ENCODE measurements around the gene ZNF189.

Gene ZNF189

DNA sequence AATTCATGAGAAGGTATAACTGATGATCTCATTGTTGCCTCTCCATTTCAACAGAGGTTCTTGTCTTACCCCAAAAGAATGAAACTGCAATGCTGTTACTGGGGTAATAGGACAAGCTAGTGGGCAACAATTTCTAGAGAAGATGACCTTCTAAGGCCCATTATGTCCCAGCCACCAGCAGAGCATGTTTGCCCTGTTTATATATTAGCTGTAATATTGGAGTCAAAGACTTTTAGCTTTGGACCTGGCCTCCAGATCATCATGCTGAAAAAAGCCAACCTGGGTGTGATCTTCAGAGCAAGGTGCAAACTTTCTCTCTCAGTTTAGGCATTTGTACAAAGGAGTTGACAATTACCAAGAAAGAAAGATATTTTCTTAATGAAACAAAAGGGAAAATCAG lies 33.5 kb downstream of the ZNF189 start:
- no peaks in the 10 kb centered on the region for H3K4me1 ChIP-seq
- H4K20me1 ChIP-seq, result no peaks in the 10 kb centered on the region
- no peak overlapping the region for H3K27ac ChIP-seq
- H3K9ac ChIP-seq, result no peak overlapping the region
- H3K9me3 ChIP-seq, result no peaks in the 10 kb centered on the region
- no peaks in the 10 kb centered on the region for H3K36me3 ChIP-seq
- no peak for TF ChIP-seq Cebpa-rat (IDR thresholded peaks at IDR 0.05)
- H3K4me2 ChIP-seq, result no peak overlapping the region
- no peaks in the 10 kb centered on the region for H3K27me3 ChIP-seq
- no peak overlapping the region for H3K4me3 ChIP-seq

DNA sequence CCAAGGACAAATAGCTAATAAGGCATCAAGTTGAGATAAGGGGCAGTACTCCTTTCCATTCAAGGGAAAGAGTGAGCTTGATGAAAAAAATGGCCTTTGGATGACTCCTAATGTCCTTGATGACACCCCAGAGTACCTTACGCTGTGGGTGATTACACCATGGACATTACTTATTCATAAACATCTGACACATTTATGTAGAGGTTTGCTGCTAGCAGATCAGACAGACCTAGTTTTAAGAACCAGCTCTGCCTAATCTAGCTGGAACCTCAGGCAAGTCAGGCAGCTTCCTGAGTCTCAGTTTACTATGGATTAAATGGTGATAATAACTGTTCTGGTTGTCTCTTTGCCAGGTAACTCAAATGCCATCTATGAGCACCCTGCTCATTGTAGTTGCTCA lies 34.1 kb downstream of the ZNF189 start:
- no peaks in the 10 kb centered on the region for H4K20me1 ChIP-seq
- H3K4me3 ChIP-seq, result no peak overlapping the region
- no peaks in the 10 kb centered on the region for H3K36me3 ChIP-seq
- no peaks in the 10 kb centered on the region for H3K4me1 ChIP-seq
- H3K27ac ChIP-seq, result no peak overlapping the region
- no peaks in the 10 kb centered on the region for H3K27me3 ChIP-seq
- H3K9me3 ChIP-seq, result no peaks in the 10 kb centered on the region
- H3K4me2 ChIP-seq, result no peak overlapping the region
- no peak overlapping the region for H3K9ac ChIP-seq
- TF ChIP-seq Cebpa-rat (IDR thresholded peaks at IDR 0.05), result no peak

DNA sequence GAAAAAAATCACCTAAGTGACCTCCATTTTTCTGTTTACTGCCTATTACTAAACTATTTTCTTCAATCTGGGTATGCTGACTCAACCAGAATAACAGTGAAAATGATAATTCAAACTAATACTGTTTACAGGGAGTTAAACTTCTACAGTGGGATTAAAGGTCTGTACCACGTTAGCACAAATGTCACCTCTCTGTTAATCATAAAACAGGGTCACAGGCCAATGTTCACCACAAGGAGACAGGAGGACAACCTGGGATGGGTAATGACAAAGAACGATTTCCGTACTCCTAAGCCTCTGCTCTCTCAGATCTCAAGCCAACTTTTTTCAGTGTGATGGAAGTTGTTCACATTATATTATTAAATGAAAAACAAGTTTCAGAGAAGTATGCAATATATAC lies 34.6 kb downstream of the ZNF189 start:
- H3K27me3 ChIP-seq, result no peaks in the 10 kb centered on the region
- H3K36me3 ChIP-seq, result no peaks in the 10 kb centered on the region
- no peaks in the 10 kb centered on the region for H4K20me1 ChIP-seq
- no peak for TF ChIP-seq Cebpa-rat (IDR thresholded peaks at IDR 0.05)
- no peaks in the 10 kb centered on the region for H3K4me1 ChIP-seq
- no peak overlapping the region for H3K4me2 ChIP-seq
- H3K9me3 ChIP-seq, result no peaks in the 10 kb centered on the region
- no peak overlapping the region for H3K4me3 ChIP-seq
- no peak overlapping the region for H3K27ac ChIP-seq
- no peak overlapping the region for H3K9ac ChIP-seq

DNA sequence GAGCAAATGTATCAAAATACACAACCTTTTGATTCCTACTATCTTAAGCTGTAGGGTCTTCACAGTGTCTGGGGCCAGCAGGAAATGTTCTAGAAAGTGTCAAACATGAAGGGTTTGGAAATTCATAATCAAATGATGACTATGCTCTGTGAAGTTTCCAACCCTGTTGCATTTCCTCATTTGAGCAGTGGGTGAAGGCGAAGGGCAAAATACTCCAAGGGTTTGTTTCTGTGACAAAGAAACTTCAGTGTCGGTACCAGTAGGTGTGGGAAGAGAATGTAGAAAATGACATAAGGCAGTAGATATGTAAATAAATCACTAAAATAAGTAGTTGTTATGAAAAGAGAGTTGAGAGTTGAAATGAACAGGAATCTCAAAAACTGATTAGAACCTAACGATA lies 36.3 kb downstream of the ZNF189 start:
- no peaks in the 10 kb centered on the region for H3K9me3 ChIP-seq
- H3K27ac ChIP-seq, result no peak overlapping the region
- H3K36me3 ChIP-seq, result no peaks in the 10 kb centered on the region
- H3K9ac ChIP-seq, result no peak overlapping the region
- no peaks in the 10 kb centered on the region for H3K4me1 ChIP-seq
- no peak overlapping the region for H3K4me2 ChIP-seq
- H3K4me3 ChIP-seq, result no peak overlapping the region
- no peaks in the 10 kb centered on the region for H4K20me1 ChIP-seq
- TF ChIP-seq Cebpa-rat (IDR thresholded peaks at IDR 0.05), result no peak
- H3K27me3 ChIP-seq, result no peaks in the 10 kb centered on the region

DNA sequence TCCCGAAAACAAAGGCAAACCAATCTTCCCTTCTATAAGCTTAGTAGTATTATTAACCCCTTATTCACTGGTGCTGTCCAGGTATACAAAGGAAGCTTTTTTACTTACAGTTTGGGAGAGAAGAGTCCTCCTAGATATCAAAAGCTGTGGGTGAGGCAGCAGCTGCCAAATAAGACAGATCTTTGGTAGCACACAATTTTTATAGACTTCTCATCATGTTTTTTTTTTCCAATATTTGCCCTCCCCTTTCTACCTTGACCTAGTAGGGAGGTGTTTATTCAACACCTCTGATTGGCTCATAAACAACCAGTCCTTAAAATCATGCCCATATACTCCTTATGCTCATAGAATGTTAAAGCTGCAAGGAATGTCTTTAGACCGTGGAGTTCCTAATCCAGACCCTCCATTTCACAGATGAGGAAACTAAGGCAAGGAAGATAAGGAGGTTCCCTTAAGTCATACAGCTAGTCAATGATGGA lies 37.0 kb downstream of the ZNF189 start, which contains the start of gene ALDOB:
TSS of gene ALDOB (minus strand) at position 174 of the 479 bp plus-strand sequence. CDS start 4,887 bp downstream, outside the sequence.
- H3K36me3 ChIP-seq, result no peaks in the 10 kb centered on the region
- H3K4me3 ChIP-seq, result no peak within 1 kb of the TSS
- no peaks in the 10 kb centered on the region for H3K4me1 ChIP-seq
- no peak within 1 kb of the TSS for H3K4me2 ChIP-seq
- no peaks in the 10 kb centered on the region for H3K9me3 ChIP-seq
- H4K20me1 ChIP-seq, result no peaks in the 10 kb centered on the region
- H3K9ac ChIP-seq, result no peak within 1 kb of the TSS
- H3K27me3 ChIP-seq, result no peaks in the 10 kb centered on the region
- no peak for TF ChIP-seq Cebpa-rat (IDR thresholded peaks at IDR 0.05)
- no peak within 1 kb of the TSS for H3K27ac ChIP-seq

DNA sequence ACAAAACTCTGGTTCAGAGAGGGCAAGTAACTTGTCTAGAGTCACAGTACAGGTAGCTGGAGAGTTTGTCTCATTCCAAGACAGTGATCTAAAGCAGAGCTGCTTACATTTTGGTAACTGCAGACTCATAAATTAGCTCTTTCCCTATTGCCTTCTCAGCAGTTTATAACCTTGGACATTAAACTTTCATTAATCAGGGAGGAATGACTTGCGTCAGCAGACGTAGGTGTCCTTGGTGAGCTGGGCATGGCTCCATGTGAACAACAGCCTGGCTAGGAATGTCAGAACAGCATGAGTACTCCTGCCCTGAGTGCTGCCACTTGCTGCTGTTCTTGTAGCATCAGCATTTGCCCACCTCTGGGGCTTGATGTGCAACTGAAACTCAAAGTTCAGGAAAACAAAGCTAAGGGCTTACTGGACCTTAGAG lies 39.2 kb downstream of the ZNF189 start:
- Histone ChIP-seq H3K9ac (no peak overlapping the region), H3K27ac (no peak overlapping the region), H3K4me3 (no peak overlapping the region), H3K27me3 (no peaks in the 10 kb centered on the region), H3K9me3 (no peaks in the 10 kb centered on the region), H3K4me1 (no peaks in the 10 kb centered on the region), H4K20me1 (no peaks in the 10 kb centered on the region), H3K36me3 (no peaks in the 10 kb centered on the region), H3K4me2 (no peak overlapping the region)
- TF ChIP-seq Cebpa-rat (IDR thresholded peaks at IDR 0.05), result no peak

DNA sequence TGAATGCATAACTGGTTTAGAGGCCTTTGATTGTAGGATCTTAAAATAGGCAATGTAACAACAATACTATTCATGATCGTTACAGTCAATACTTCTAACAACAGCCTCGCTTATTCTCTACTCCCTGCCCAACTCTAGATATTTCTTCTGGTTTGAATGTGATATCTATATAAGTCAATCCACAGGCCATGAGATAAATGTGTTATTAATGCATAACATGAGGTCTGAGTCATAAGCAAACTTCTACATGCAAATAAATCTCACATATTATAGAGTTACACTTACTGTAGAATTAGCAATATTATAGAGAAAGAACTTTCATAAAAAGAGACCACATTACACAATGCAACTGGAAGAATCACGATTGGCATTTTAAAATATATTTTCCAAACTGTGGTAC lies 39.9 kb downstream of the ZNF189 start:
- H3K9me3 ChIP-seq, result no peaks in the 10 kb centered on the region
- no peaks in the 10 kb centered on the region for H3K4me1 ChIP-seq
- no peak overlapping the region for H3K27ac ChIP-seq
- no peak overlapping the region for H3K4me3 ChIP-seq
- TF ChIP-seq Cebpa-rat (IDR thresholded peaks at IDR 0.05), result no peak
- no peak overlapping the region for H3K9ac ChIP-seq
- H3K4me2 ChIP-seq, result no peak overlapping the region
- H4K20me1 ChIP-seq, result no peaks in the 10 kb centered on the region
- H3K27me3 ChIP-seq, result no peaks in the 10 kb centered on the region
- H3K36me3 ChIP-seq, result no peaks in the 10 kb centered on the region

DNA sequence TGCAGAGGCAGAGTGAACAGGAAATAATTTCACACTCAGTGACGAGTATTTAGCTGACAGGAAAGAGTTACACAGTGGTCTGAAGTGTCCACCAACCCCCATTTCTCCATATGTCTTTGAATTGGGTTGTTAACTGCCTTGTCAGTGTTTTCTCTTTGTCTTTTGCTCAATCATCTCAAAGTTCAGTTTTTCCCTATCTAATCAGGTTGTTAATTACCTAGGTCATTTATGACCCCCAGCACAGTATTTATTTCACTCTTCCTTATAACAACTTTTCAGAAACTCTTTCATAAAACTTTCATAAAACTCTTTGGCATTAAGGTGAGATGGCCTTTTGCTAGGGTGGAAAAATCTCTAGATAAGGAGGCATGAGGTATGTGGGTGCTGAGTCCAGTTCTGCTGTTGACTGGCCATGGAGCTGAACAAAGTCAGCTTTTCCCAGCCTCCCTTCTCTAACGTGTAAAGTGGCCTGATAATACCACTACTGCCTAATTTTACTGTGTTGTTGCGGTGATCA lies 42.1 kb downstream of the ZNF189 start:
- no peak overlapping the region for H3K27ac ChIP-seq
- H3K4me2 ChIP-seq, result no peak overlapping the region
- H3K36me3 ChIP-seq, result no peaks in the 10 kb centered on the region
- H3K4me1 ChIP-seq, result no peaks in the 10 kb centered on the region
- TF ChIP-seq Cebpa-rat (IDR thresholded peaks at IDR 0.05), result no peak
- no peak overlapping the region for H3K9ac ChIP-seq
- no peaks in the 10 kb centered on the region for H3K9me3 ChIP-seq
- no peaks in the 10 kb centered on the region for H3K27me3 ChIP-seq
- no peaks in the 10 kb centered on the region for H4K20me1 ChIP-seq
- no peak overlapping the region for H3K4me3 ChIP-seq

DNA sequence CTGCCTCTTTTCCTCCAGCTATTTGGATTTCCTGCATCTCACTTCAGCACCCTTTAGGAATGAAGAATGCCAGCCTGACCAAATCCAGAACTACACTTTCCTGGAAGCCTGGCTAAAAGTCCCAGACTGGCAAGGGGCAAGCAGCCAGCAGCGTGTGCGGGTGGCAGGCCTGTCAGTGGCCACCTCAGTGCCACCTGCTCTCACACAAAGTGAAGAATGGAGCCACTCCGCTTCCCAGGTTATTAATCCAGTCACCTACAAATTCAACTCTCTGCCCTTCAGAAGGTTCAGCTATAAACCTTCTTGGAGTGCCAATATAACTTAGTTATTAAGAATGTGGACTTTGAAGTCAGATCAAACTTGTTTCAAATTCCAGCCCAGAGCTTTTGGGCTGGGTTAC lies 43.7 kb downstream of the ZNF189 start:
- Histone ChIP-seq H3K9ac (no peak overlapping the region), H4K20me1 (no peaks in the 10 kb centered on the region), H3K4me3 (no peak overlapping the region), H3K36me3 (no peaks in the 10 kb centered on the region), H3K27me3 (no peaks in the 10 kb centered on the region), H3K9me3 (no peaks in the 10 kb centered on the region), H3K4me2 (no peak overlapping the region), H3K27ac (no peak overlapping the region), H3K4me1 (no peaks in the 10 kb centered on the region)
- TF ChIP-seq Cebpa-rat (IDR thresholded peaks at IDR 0.05), result no peak

DNA sequence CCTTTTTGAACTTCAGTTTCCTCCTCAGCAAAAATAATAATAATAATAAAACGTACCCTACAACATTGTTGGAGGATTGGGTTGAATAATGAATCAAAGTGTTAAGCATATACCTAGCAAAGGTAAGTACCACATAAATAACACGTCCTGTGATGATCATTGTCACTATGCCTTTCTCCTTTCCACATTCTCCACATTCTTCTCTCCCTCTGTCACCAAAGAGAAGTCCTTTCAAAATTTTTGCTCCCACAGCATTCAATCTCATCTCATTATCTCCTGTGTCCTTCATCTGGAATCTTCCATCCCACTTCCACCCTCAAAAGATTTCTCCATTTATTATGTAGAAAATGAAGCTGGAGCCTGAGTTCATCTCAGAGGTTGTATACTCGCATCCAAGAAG lies 44.1 kb downstream of the ZNF189 start:
- Histone ChIP-seq H3K36me3 (no peaks in the 10 kb centered on the region), H3K4me1 (no peaks in the 10 kb centered on the region), H3K4me3 (no peak overlapping the region), H3K27me3 (no peaks in the 10 kb centered on the region), H4K20me1 (no peaks in the 10 kb centered on the region), H3K4me2 (no peak overlapping the region), H3K27ac (no peak overlapping the region), H3K9ac (no peak overlapping the region), H3K9me3 (no peaks in the 10 kb centered on the region)
- no peak for TF ChIP-seq Cebpa-rat (IDR thresholded peaks at IDR 0.05)

DNA sequence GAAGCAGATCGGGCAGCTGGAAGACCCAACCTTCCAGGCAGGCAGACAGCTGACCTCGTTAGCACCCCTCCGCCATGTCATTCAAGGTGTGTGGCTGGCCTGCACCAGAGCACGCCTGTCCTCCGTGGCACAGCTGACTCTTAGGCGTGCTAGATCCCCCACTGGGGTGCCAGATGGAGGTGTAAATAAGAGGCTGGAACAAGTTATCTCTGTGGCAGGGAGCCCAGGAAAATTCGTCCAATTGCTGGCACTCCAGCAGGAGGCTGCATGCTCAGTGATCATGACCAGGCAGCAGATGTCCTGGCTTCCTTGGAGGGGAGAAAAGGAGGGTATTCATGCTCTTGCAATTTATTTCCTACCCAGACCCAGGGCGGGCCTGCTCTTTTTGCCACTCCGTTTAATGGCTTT lies 44.7 kb downstream of the ZNF189 start:
- Histone ChIP-seq H3K27ac (no peak overlapping the region), H3K4me3 (no peak overlapping the region), H3K36me3 (no peaks in the 10 kb centered on the region), H3K4me2 (no peak overlapping the region), H3K4me1 (no peaks in the 10 kb centered on the region), H3K9ac (no peak overlapping the region), H4K20me1 (no peaks in the 10 kb centered on the region), H3K27me3 (no peaks in the 10 kb centered on the region), H3K9me3 (no peaks in the 10 kb centered on the region)
- no peak for TF ChIP-seq Cebpa-rat (IDR thresholded peaks at IDR 0.05)
